Endothelial cell of umbilical vein (primary cell): ENCODE data around the gene SIRPA.

Source experiments
- POLR2A ChIP-seq: IDR thresholded peaks from 2 replicates; pipeline ENCODE4 v1.6.1; 2012; ENCODE audit warnings: low read depth, mild to moderate bottlenecking, control low read depth, low read length
- POLR2AphosphoS5 ChIP-seq: IDR thresholded peaks from 2 replicates; pipeline ENCODE4 v1.6.1; 2012; ENCODE audit warnings: low read depth, mild to moderate bottlenecking, control low read depth, low read length, moderate library complexity; ENCODE audit not compliant: insufficient read depth
- TF ChIP-seq, protein P1 (sequence below): IDR thresholded peaks from 2 replicates; pipeline ENCODE4 v1.6.1; 2011; ENCODE audit not compliant: insufficient read depth, insufficient read length
- TF ChIP-seq, protein P2 (sequence below), 2 donors: IDR thresholded peaks; 1 replicate in 1 of 2; 2 replicates in 1 of 2; pipeline ENCODE4 v1.5.1; 2011; ENCODE audit warnings: low read length in 2 of 2, mild to moderate bottlenecking in 2 of 2, moderate library complexity in 2 of 2, control low read depth in 1 of 2, inconsistent platforms in 1 of 2, low read depth in 1 of 2; ENCODE audit not compliant: insufficient read depth in 1 of 2; ENCODE audit errors: extremely low read depth in 1 of 2

DNA sequence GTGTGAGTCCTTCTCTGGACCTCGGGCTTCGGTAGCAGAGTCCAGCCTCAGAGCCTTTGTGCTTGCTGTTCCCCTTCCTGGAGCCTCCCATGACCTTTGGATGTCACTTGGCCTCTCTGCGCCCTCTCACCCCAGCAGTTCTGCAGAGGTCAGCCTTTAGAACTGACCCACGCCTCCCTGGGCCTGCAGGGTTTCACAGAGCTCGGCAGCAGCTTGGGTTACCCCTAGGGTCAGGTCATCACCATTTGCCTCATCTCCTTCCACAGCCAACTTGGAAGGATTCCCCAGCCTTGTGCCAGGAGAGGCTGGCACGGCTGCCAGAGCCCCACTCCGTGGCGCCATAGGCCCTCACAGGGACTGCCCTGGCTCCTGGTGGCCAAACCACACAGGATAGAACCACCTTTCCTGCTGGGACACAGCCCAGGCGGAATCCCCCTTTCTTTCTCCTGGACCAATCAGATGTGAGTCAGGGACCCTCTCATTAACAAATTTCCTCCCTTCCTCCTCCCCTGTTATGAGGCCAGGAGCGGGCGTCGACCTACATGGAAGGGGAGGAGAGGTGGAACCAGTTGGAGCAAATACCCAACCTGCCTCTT, 13.9 kb upstream of the SIRPA start:
- TF ChIP-seq, protein P1, sequence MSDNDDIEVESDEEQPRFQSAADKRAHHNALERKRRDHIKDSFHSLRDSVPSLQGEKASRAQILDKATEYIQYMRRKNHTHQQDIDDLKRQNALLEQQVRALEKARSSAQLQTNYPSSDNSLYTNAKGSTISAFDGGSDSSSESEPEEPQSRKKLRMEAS: no peak
- TF ChIP-seq POLR2AphosphoS5: no peak
- no peak for TF ChIP-seq POLR2A
- TF ChIP-seq, protein P2, sequence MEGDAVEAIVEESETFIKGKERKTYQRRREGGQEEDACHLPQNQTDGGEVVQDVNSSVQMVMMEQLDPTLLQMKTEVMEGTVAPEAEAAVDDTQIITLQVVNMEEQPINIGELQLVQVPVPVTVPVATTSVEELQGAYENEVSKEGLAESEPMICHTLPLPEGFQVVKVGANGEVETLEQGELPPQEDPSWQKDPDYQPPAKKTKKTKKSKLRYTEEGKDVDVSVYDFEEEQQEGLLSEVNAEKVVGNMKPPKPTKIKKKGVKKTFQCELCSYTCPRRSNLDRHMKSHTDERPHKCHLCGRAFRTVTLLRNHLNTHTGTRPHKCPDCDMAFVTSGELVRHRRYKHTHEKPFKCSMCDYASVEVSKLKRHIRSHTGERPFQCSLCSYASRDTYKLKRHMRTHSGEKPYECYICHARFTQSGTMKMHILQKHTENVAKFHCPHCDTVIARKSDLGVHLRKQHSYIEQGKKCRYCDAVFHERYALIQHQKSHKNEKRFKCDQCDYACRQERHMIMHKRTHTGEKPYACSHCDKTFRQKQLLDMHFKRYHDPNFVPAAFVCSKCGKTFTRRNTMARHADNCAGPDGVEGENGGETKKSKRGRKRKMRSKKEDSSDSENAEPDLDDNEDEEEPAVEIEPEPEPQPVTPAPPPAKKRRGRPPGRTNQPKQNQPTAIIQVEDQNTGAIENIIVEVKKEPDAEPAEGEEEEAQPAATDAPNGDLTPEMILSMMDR (IDR thresholded peaks at IDR 0.05; ENCODE audit: extremely low read depth in 1 of 2, insufficient read depth in 1 of 2, low read depth in 1 of 2, low read length in 2 of 2): no peak
